Progenitor cell of endocrine pancreas (in vitro differentiated cells): ENCODE results near the gene ZBTB47. TPM values are rescaled to one million over a fixed set of nuclear protein-coding genes. Genes with fewer than 3 reads are reported as not detected.

Source experiments
- DNase-seq: peaks from one replicate; pipeline ENCODE4 v3.0.0; 2021; ENCODE audit warnings: low spot score; ENCODE audit not compliant: unreplicated experiment
- H3K27ac Mint-ChIP-seq: 2 replicates; pipeline ENCODE4 v1.8.0; 2021; ENCODE audit warnings: mild to moderate bottlenecking, moderate library complexity, mixed read lengths
- H3K27me3 Mint-ChIP-seq: 2 replicates; pipeline ENCODE4 v1.8.0; 2021; ENCODE audit warnings: mixed read lengths
- H3K36me3 Mint-ChIP-seq: 2 replicates; pipeline ENCODE4 v1.8.0; 2022; ENCODE audit warnings: mixed read lengths; ENCODE audit not compliant: insufficient read depth
- H3K4me1 Mint-ChIP-seq: 2 replicates; pipeline ENCODE4 v1.8.0; 2021; ENCODE audit warnings: low read depth, mixed read lengths
- H3K4me3 Mint-ChIP-seq: 2 replicates; pipeline ENCODE4 v1.8.0; 2021; ENCODE audit warnings: low read depth, mild to moderate bottlenecking, moderate library complexity, mixed read lengths
- H3K9me3 Mint-ChIP-seq: 2 replicates; pipeline ENCODE4 v1.8.0; 2021; ENCODE audit warnings: low read depth, mixed read lengths
- CTCF ChIP-seq: fragments of 200-600 bp; sonication (generic); IDR thresholded peaks from one replicate; pipeline ENCODE4 v1.5.0; 2021; ENCODE audit warnings: antibody characterized with exemption, mild to moderate bottlenecking; ENCODE audit not compliant: unreplicated experiment
- total RNA-seq: library from RNA; stranded (reverse); gene quantifications from 2 replicates; pipeline ENCODE4 v1.2.1, GENCODE V29; 2021

Gene ZBTB47
- total RNA-seq, 1 donor from 2014 or later: 9.7 TPM

GRCh38 chr3:42665050-42665878 is 11.8 kb downstream of the ZBTB47 start:
- Mint-ChIP-seq H3K4me1 (no peaks in the 10 kb centered on the region), H3K4me3 (no peak overlapping the region), H3K27ac (no peak overlapping the region), H3K36me3 (no peaks in the 10 kb centered on the region), H3K27me3 (peaks cover 3% of the 10 kb centered on the region), H3K9me3 (no peaks in the 10 kb centered on the region)
- no peak for TF ChIP-seq CTCF
- no peak for DNase-seq

GRCh38 chr3:42666022-42666421 is 12.5 kb downstream of the ZBTB47 start:
- Mint-ChIP-seq H3K27me3 (peaks cover 5% of the 10 kb centered on the region), H3K36me3 (no peaks in the 10 kb centered on the region), H3K9me3 (no peaks in the 10 kb centered on the region), H3K4me3 (no peak overlapping the region), H3K4me1 (no peaks in the 10 kb centered on the region), H3K27ac (no peak overlapping the region)
- TF ChIP-seq CTCF: no peak
- no peak for DNase-seq

GRCh38 chr3:42666577-42666998 is 13.1 kb downstream of the ZBTB47 start:
- no peak overlapping the region for H3K27ac Mint-ChIP-seq

GRCh38 chr3:42667096-42667522 is 13.6 kb downstream of the ZBTB47 start:
- TF ChIP-seq CTCF: no peak
- Mint-ChIP-seq H3K27me3 (peaks cover 5% of the 10 kb centered on the region), H3K27ac (no peak overlapping the region)

More at GRCh38 chr3:42666577-42666998, 13.1 kb downstream of the ZBTB47 start:
- no peaks in the 10 kb centered on the region for H3K4me1 Mint-ChIP-seq
- H3K4me3 Mint-ChIP-seq: no peak overlapping the region
- peak; percentile 4 for DNase-seq
- peaks cover 5% of the 10 kb centered on the region for H3K27me3 Mint-ChIP-seq
- no peak for TF ChIP-seq CTCF
- H3K36me3 Mint-ChIP-seq: no peaks in the 10 kb centered on the region
- no peaks in the 10 kb centered on the region for H3K9me3 Mint-ChIP-seq

GRCh38 chr3:42667523-42668412 is 14.3 kb downstream of the ZBTB47 start:
- Mint-ChIP-seq H3K4me1 (no peaks in the 10 kb centered on the region), H3K4me3 (no peak overlapping the region), H3K9me3 (no peaks in the 10 kb centered on the region), H3K36me3 (no peaks in the 10 kb centered on the region), H3K27me3 (peaks cover 7% of the 10 kb centered on the region), H3K27ac (peak overlapping the region; percentile 14)
- no peak for TF ChIP-seq CTCF
- peak; percentile 8 for DNase-seq

More at GRCh38 chr3:42667096-42667522, 13.6 kb downstream of the ZBTB47 start:
- no peaks in the 10 kb centered on the region for H3K36me3 Mint-ChIP-seq
- no peak overlapping the region for H3K4me3 Mint-ChIP-seq
- no peaks in the 10 kb centered on the region for H3K4me1 Mint-ChIP-seq
- H3K9me3 Mint-ChIP-seq: no peaks in the 10 kb centered on the region
- peak; percentile 7 for DNase-seq
